IgD-negative memory B cell (primary cell): ENCODE data around the gene OTULINL. TPM values are rescaled to one million over a fixed set of nuclear protein-coding genes. Genes with fewer than 3 reads are reported as not detected.

Experiments used
- H3K27ac Mint-ChIP-seq, 3 donors: one replicate each; pipeline ENCODE4 v1.8.0; 2020 to 2022; ENCODE audit warnings: mild to moderate bottlenecking in 3 of 3, mixed read lengths in 3 of 3, moderate library complexity in 1 of 3
- H3K27me3 Mint-ChIP-seq: one replicate; pipeline ENCODE4 v1.8.0; 2021; ENCODE audit warnings: mixed read lengths
- H3K36me3 Mint-ChIP-seq: one replicate; pipeline ENCODE4 v1.8.0; 2020; ENCODE audit warnings: mild to moderate bottlenecking, mixed read lengths
- H3K4me1 Mint-ChIP-seq, 3 donors: one replicate each; pipeline ENCODE4 v1.8.0; 2020 to 2022; ENCODE audit warnings: mixed read lengths in 3 of 3, mild to moderate bottlenecking in 1 of 3
- H3K4me3 Mint-ChIP-seq, 4 donors: one replicate each; pipeline ENCODE4 v1.8.0; 2020 to 2022; ENCODE audit warnings: mild to moderate bottlenecking in 4 of 4, mixed read lengths in 4 of 4, moderate library complexity in 3 of 4
- H3K9me3 Mint-ChIP-seq, 3 donors: one replicate each; pipeline ENCODE4 v1.8.0; 2020 to 2021; ENCODE audit warnings: mixed read lengths in 3 of 3, mild to moderate bottlenecking in 1 of 3
- polyA plus RNA-seq: library from polyadenylated mRNA; unstranded; fragments of 300-500 nt; fragmentation: Illumina TruSeq; gene quantifications from one replicate; pipeline ENCODE4 v1.2.3, GENCODE V29; 2021

Gene OTULINL
- polyA plus RNA-seq, 1 donor from 2014 or later: 1.2 TPM

GRCh38 chr5:14581891-14582796 is 552 bp downstream of the OTULINL start:
- Mint-ChIP-seq H3K36me3 (peaks cover 2% of the 10 kb centered on the region), H3K9me3 (peaks cover 0 to 2% (median 0%) of the 10 kb centered on the region in 3 donors), H3K4me3 (peak overlapping the region; percentile 54 to 85 (median 76)), H3K4me1 (peaks cover 0 to 6% (median 2%) of the 10 kb centered on the region in 3 donors), H3K27ac (peak overlapping the region in 1 of 3 donors; percentile 36), H3K27me3 (peaks cover 33% of the 10 kb centered on the region)

GRCh38 chr5:14582797-14583137 is 1.2 kb downstream of the OTULINL start:
- no peak overlapping the region for H3K27ac Mint-ChIP-seq
- peaks cover 0 to 6% (median 2%) of the 10 kb centered on the region in 3 donors for H3K4me1 Mint-ChIP-seq
- peaks cover 2% of the 10 kb centered on the region for H3K36me3 Mint-ChIP-seq
- H3K4me3 Mint-ChIP-seq: peak overlapping the region in 3 of 4 donors; percentile 36 to 81 (median 66)
- peaks cover 0 to 2% (median 0%) of the 10 kb centered on the region in 3 donors for H3K9me3 Mint-ChIP-seq
- peaks cover 33% of the 10 kb centered on the region for H3K27me3 Mint-ChIP-seq

- peaks cover 0 to 2% (median 0%) of the 10 kb centered on the region in 3 donors for H3K9me3 Mint-ChIP-seq
- no peaks in the 10 kb centered on the region for H3K36me3 Mint-ChIP-seq
- peaks cover 0 to 8% (median 2%) of the 10 kb centered on the region in 3 donors for H3K4me1 Mint-ChIP-seq
- no peak overlapping the region for H3K4me3 Mint-ChIP-seq
- no peak overlapping the region for H3K27ac Mint-ChIP-seq
- H3K27me3 Mint-ChIP-seq: peaks cover 20% of the 10 kb centered on the region
Measured at GRCh38 chr5:14584848-14585247, 3.3 kb downstream of the OTULINL start.

GRCh38 chr5:14587150-14587549 is 5.6 kb downstream of the OTULINL start:
- Mint-ChIP-seq H3K27ac (no peak overlapping the region), H3K36me3 (no peaks in the 10 kb centered on the region), H3K4me3 (peak overlapping the region in 1 of 4 donors; percentile 0), H3K4me1 (peaks cover 0 to 6% (median 0%) of the 10 kb centered on the region in 3 donors), H3K27me3 (peaks cover 14% of the 10 kb centered on the region), H3K9me3 (peaks cover 0 to 2% (median 0%) of the 10 kb centered on the region in 3 donors)

- H3K4me1 Mint-ChIP-seq: peaks cover 0 to 7% (median 4%) of the 10 kb centered on the region in 3 donors
- no peak overlapping the region for H3K27ac Mint-ChIP-seq
Measured at GRCh38 chr5:14588145-14588544, 6.6 kb downstream of the OTULINL start.

GRCh38 chr5:14588758-14589543 is 7.4 kb downstream of the OTULINL start:
- peaks cover 6% of the 10 kb centered on the region for H3K27me3 Mint-ChIP-seq
- H3K4me1 Mint-ChIP-seq: peaks cover 4 to 14% (median 12%) of the 10 kb centered on the region in 3 donors
- no peak overlapping the region for H3K4me3 Mint-ChIP-seq
- peaks cover 0 to 2% (median 0%) of the 10 kb centered on the region in 3 donors for H3K9me3 Mint-ChIP-seq
- no peak overlapping the region for H3K27ac Mint-ChIP-seq
- H3K36me3 Mint-ChIP-seq: no peaks in the 10 kb centered on the region

More at GRCh38 chr5:14588145-14588544, 6.6 kb downstream of the OTULINL start:
- no peaks in the 10 kb centered on the region for H3K36me3 Mint-ChIP-seq
- H3K27me3 Mint-ChIP-seq: peaks cover 11% of the 10 kb centered on the region
- H3K9me3 Mint-ChIP-seq: peaks cover 0 to 2% (median 0%) of the 10 kb centered on the region in 3 donors
- no peak overlapping the region for H3K4me3 Mint-ChIP-seq

- Mint-ChIP-seq H3K9me3 (peaks cover 0 to 2% (median 0%) of the 10 kb centered on the region in 3 donors), H3K27me3 (peaks cover 4% of the 10 kb centered on the region), H3K36me3 (no peaks in the 10 kb centered on the region), H3K4me1 (peaks cover 13 to 27% (median 23%) of the 10 kb centered on the region in 3 donors), H3K4me3 (no peak overlapping the region), H3K27ac (no peak overlapping the region)
Measured at GRCh38 chr5:14590949-14591348, 9.4 kb downstream of the OTULINL start.

- no peak overlapping the region for H3K4me3 Mint-ChIP-seq
- H3K27me3 Mint-ChIP-seq: peaks cover 4% of the 10 kb centered on the region
- H3K9me3 Mint-ChIP-seq: peaks cover 0 to 2% (median 0%) of the 10 kb centered on the region in 3 donors
- H3K27ac Mint-ChIP-seq: no peak overlapping the region
- H3K36me3 Mint-ChIP-seq: no peaks in the 10 kb centered on the region
- peaks cover 13 to 30% (median 23%) of the 10 kb centered on the region in 3 donors for H3K4me1 Mint-ChIP-seq
Measured at GRCh38 chr5:14591548-14591947, 10.0 kb downstream of the OTULINL start.

- Mint-ChIP-seq H3K36me3 (no peaks in the 10 kb centered on the region), H3K27me3 (peaks cover 2% of the 10 kb centered on the region), H3K4me3 (peak overlapping the region in 1 of 4 donors; percentile 35), H3K27ac (no peak overlapping the region), H3K9me3 (no peaks in the 10 kb centered on the region), H3K4me1 (peaks cover 13 to 30% (median 23%) of the 10 kb centered on the region in 3 donors)
Measured at GRCh38 chr5:14593326-14594021, 11.9 kb downstream of the OTULINL start.

- Mint-ChIP-seq H3K27me3 (no peaks in the 10 kb centered on the region), H3K36me3 (no peaks in the 10 kb centered on the region), H3K9me3 (no peaks in the 10 kb centered on the region), H3K4me3 (peak overlapping the region in 2 of 4 donors; percentile 72 to 75), H3K4me1 (peaks cover 13 to 28% (median 23%) of the 10 kb centered on the region in 3 donors), H3K27ac (peak overlapping the region in 2 of 3 donors; percentile 24 to 64)
Measured at GRCh38 chr5:14594378-14595074, 12.9 kb downstream of the OTULINL start.

- Mint-ChIP-seq H3K4me1 (peaks cover 13 to 28% (median 23%) of the 10 kb centered on the region in 3 donors), H3K27ac (peak overlapping the region in 2 of 3 donors; percentile 24 to 64), H3K4me3 (peak overlapping the region in 3 of 4 donors; percentile 57 to 75 (median 71)), H3K9me3 (no peaks in the 10 kb centered on the region), H3K27me3 (no peaks in the 10 kb centered on the region), H3K36me3 (no peaks in the 10 kb centered on the region)
Measured at GRCh38 chr5:14595189-14595588, 13.6 kb downstream of the OTULINL start.

GRCh38 chr5:14595891-14596290 is 14.3 kb downstream of the OTULINL start:
- H3K4me3 Mint-ChIP-seq: no peak overlapping the region
- H3K27me3 Mint-ChIP-seq: no peaks in the 10 kb centered on the region
- H3K36me3 Mint-ChIP-seq: no peaks in the 10 kb centered on the region
- H3K9me3 Mint-ChIP-seq: no peaks in the 10 kb centered on the region
- H3K27ac Mint-ChIP-seq: peak overlapping the region in 1 of 3 donors; percentile 12
- H3K4me1 Mint-ChIP-seq: peaks cover 13 to 25% (median 23%) of the 10 kb centered on the region in 3 donors

- Mint-ChIP-seq H3K4me3 (peak overlapping the region in 1 of 4 donors; percentile 34), H3K27me3 (no peaks in the 10 kb centered on the region)
Measured at GRCh38 chr5:14597080-14597479, 15.5 kb downstream of the OTULINL start.

GRCh38 chr5:14598225-14598624 is 16.6 kb downstream of the OTULINL start:
- no peaks in the 10 kb centered on the region for H3K9me3 Mint-ChIP-seq
- H3K4me1 Mint-ChIP-seq: peaks cover 13 to 23% (median 23%) of the 10 kb centered on the region in 3 donors
- no peaks in the 10 kb centered on the region for H3K27me3 Mint-ChIP-seq
- H3K27ac Mint-ChIP-seq: no peak overlapping the region
- no peak overlapping the region for H3K4me3 Mint-ChIP-seq
- H3K36me3 Mint-ChIP-seq: no peaks in the 10 kb centered on the region

More at GRCh38 chr5:14597080-14597479, 15.5 kb downstream of the OTULINL start:
- Mint-ChIP-seq H3K36me3 (no peaks in the 10 kb centered on the region), H3K27ac (no peak overlapping the region), H3K9me3 (no peaks in the 10 kb centered on the region), H3K4me1 (peaks cover 13 to 25% (median 23%) of the 10 kb centered on the region in 3 donors)
